Esophagus muscularis mucosa (tissue), 4 donors: Measurements from ENCODE around the gene LRIF1. TPM values are rescaled to one million over a fixed set of nuclear protein-coding genes. Genes with fewer than 3 reads are reported as not detected.

Source experiments
- DNase-seq: peaks from one replicate; pipeline ENCODE4 v3.0.0-alpha.2; 2017; ENCODE audit errors: extremely low spot score
- H3K27ac ChIP-seq, 4 donors: fragments of 200-600 bp; sonication (generic); replicated peaks in 1 of 4; 1 replicate in 3 of 4; 2 replicates in 1 of 4; pipeline ENCODE4 v1.5.1; 2016 to 2019; ENCODE audit warnings: mild to moderate bottlenecking in 1 of 4
- H3K27me3 ChIP-seq, 4 donors: fragments of 200-600 bp; sonication (generic); one replicate each; pipeline versions ENCODE4 v1.5.1 to v1.6.0; 2016 to 2019
- H3K36me3 ChIP-seq, 4 donors: fragments of 200-600 bp; sonication (generic); one replicate each; pipeline ENCODE4 v1.5.1; 2016 to 2019
- H3K4me1 ChIP-seq, 4 donors: fragments of 200-600 bp; sonication (generic); one replicate each; pipeline ENCODE4 v1.5.1; 2016 to 2019
- H3K4me3 ChIP-seq, 4 donors: fragments of 200-600 bp; sonication (generic); 1 replicate in 2 of 4; 2 replicates in 2 of 4; pipeline ENCODE4 v1.5.1; 2016 to 2019; ENCODE audit warnings: mild to moderate bottlenecking in 4 of 4, moderate library complexity in 1 of 4
- H3K9me3 ChIP-seq, 4 donors: fragments of 200-600 bp; sonication (generic); 1 replicate in 3 of 4; 2 replicates in 1 of 4; pipeline ENCODE4 v1.5.1; 2016 to 2019
- CTCF ChIP-seq, 3 experiments: fragments of 200-600 bp in 2 of 3; fragments of 450-650 bp in 1 of 3; sonication (generic) in 2 of 3; IDR thresholded peaks; one replicate each; pipeline ENCODE4 v1.5.1; 2017 to 2019; ENCODE audit warnings: antibody characterized with exemption in 3 of 3, mild to moderate bottlenecking in 2 of 3, moderate library complexity in 1 of 3
- EP300 ChIP-seq: sonication (generic); formaldehyde crosslinking; IDR thresholded peaks from one replicate; pipeline ENCODE4 v1.6.1; 2017; ENCODE audit warnings: antibody characterized with exemption
- POLR2A ChIP-seq: fragments of 450-650 bp; IDR thresholded peaks from one replicate; pipeline ENCODE4 v1.6.1; 2017; ENCODE audit warnings: antibody characterized with exemption, moderate library complexity, mild to moderate bottlenecking, low read depth
- POLR2AphosphoS5 ChIP-seq, 2 donors: sonication (generic); formaldehyde crosslinking; IDR thresholded peaks; one replicate each; pipeline ENCODE4 v1.6.1; 2017; ENCODE audit warnings: antibody characterized with exemption in 2 of 2
- WGBS: methylation state at CpG from one replicate; pipeline ENCODE4 v1.1.5; 2018; 5-methylcytosine and 5-hydroxymethylcytosine counted together
- intact Hi-C: fragments of 100-400 bp; cut with DNase I; formaldehyde crosslinking; loops from one replicate; pipeline ENCODE4 v1.15.1; 2023
- total RNA-seq, 4 donors: library from RNA; depleted of rRNA; stranded (reverse); fragments of >200 nt; gene quantifications; one replicate each; pipeline versions ENCODE4 v1.1.0 to v1.2.1, GENCODE V29; 2016

LRIF1 gene
- total RNA-seq, 4 donors from 2014 or later: 4.5 to 8.3 (median 6.6) TPM

- Histone ChIP-seq H3K27ac (no peak overlapping the region), H3K4me1 (no peaks in the 10 kb centered on the region), H3K36me3 (no peaks in the 10 kb centered on the region), H3K4me3 (no peak overlapping the region), H3K27me3 (peaks cover 0 to 23% (median 0%) of the 10 kb centered on the region in 4 donors), H3K9me3 (peaks cover 0 to 42% (median 24%) of the 10 kb centered on the region in 4 donors)
- WGBS: 67% methylated on average over 1 of the region's 1 CpG
- TF ChIP-seq POLR2AphosphoS5 (IDR thresholded peaks at IDR 0.05) (no peak), EP300 (no peak), POLR2A (no peak), CTCF (IDR thresholded peaks at IDR 0.05) (no peak)
- DNase-seq: no peak
- intact Hi-C loops: no loop called here
Measured at GRCh38 chr1:110975265-110975664, 11.5 kb upstream of the LRIF1 start.

GRCh38 chr1:110967256-110967655, 3.5 kb upstream of the LRIF1 start:
- Histone ChIP-seq H3K4me3 (no peak overlapping the region), H3K4me1 (peaks cover 0 to 15% (median 8%) of the 10 kb centered on the region in 4 donors), H3K9me3 (peaks cover 0 to 30% (median 17%) of the 10 kb centered on the region in 4 donors), H3K36me3 (no peaks in the 10 kb centered on the region), H3K27me3 (peaks cover 0 to 31% (median 0%) of the 10 kb centered on the region in 4 donors), H3K27ac (no peak overlapping the region)
- no peak for TF ChIP-seq POLR2AphosphoS5 (IDR thresholded peaks at IDR 0.05)
- no peak for DNase-seq
- intact Hi-C loops: no loop called here
- 56% methylated on average over 1 of the region's 1 CpG for WGBS

- peak overlapping the region; percentile 57 to 76 (median 69) for H3K4me3 ChIP-seq
- peaks cover 0 to 19% (median 0%) of the 10 kb centered on the region in 4 donors for H3K27me3 ChIP-seq
- no peak for DNase-seq
- intact Hi-C loops: no loop called here
- peaks cover 0 to 40% (median 15%) of the 10 kb centered on the region in 4 donors for H3K9me3 ChIP-seq
- H3K4me1 ChIP-seq: peaks cover 0 to 15% (median 8%) of the 10 kb centered on the region in 4 donors
- no peak for TF ChIP-seq POLR2AphosphoS5 (IDR thresholded peaks at IDR 0.05)
- H3K36me3 ChIP-seq: no peaks in the 10 kb centered on the region
- 63% methylated on average over 6 of the region's 6 CpGs for WGBS
- peak overlapping the region; percentile 79 to 94 (median 92) for H3K27ac ChIP-seq
Measured at GRCh38 chr1:110964455-110964903, 757 bp upstream of the LRIF1 start.

GRCh38 chr1:110962892-110963690, 631 bp downstream of the LRIF1 start:
- peak overlapping the region; percentile 79 to 94 (median 92) for H3K27ac ChIP-seq
- peaks cover 0 to 15% (median 8%) of the 10 kb centered on the region in 4 donors for H3K4me1 ChIP-seq
- TF ChIP-seq POLR2AphosphoS5 (IDR thresholded peaks at IDR 0.05) (peak in 1 of 2 donors; percentile 11), POLR2A (no peak)
- peaks cover 0 to 9% (median 0%) of the 10 kb centered on the region in 4 donors for H3K27me3 ChIP-seq
- no peaks in the 10 kb centered on the region for H3K36me3 ChIP-seq
- WGBS: 7% methylated on average over 31 of the region's 38 CpGs
- intact Hi-C loops: no loop called here
- peak overlapping the region; percentile 57 to 76 (median 69) for H3K4me3 ChIP-seq
- H3K9me3 ChIP-seq: peaks cover 0 to 40% (median 15%) of the 10 kb centered on the region in 4 donors
- DNase-seq: no peak

DNA sequence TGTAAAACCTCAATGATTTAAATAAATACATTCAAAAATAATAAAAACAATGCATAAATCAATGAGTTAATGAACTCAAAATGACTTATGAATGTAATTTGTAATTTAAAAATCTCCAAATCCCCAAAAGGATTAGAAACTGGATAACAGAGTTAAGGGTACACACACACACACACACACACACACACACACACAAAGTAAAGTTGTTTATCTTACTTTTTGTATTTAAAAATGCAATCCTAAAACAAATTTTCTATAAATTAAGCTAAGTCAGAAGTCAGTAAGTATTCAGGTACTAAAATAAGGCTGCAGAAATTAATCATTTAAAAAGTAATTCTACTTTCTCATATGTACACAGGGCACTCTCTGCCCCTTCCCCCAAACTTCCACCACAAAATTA, 1.8 kb downstream of the LRIF1 start:
- H3K27me3 ChIP-seq: peaks cover 0 to 5% (median 0%) of the 10 kb centered on the region in 4 donors
- H3K4me1 ChIP-seq: peaks cover 0 to 15% (median 8%) of the 10 kb centered on the region in 4 donors
- no peak for DNase-seq
- peaks cover 0 to 44% (median 15%) of the 10 kb centered on the region in 4 donors for H3K9me3 ChIP-seq
- H3K4me3 ChIP-seq: no peak overlapping the region
- intact Hi-C loops: no loop called here
- TF ChIP-seq CTCF (IDR thresholded peaks at IDR 0.05) (no peak), POLR2A (no peak), EP300 (no peak), POLR2AphosphoS5 (IDR thresholded peaks at IDR 0.05) (no peak)
- H3K36me3 ChIP-seq: no peaks in the 10 kb centered on the region
- no peak overlapping the region for H3K27ac ChIP-seq

DNA sequence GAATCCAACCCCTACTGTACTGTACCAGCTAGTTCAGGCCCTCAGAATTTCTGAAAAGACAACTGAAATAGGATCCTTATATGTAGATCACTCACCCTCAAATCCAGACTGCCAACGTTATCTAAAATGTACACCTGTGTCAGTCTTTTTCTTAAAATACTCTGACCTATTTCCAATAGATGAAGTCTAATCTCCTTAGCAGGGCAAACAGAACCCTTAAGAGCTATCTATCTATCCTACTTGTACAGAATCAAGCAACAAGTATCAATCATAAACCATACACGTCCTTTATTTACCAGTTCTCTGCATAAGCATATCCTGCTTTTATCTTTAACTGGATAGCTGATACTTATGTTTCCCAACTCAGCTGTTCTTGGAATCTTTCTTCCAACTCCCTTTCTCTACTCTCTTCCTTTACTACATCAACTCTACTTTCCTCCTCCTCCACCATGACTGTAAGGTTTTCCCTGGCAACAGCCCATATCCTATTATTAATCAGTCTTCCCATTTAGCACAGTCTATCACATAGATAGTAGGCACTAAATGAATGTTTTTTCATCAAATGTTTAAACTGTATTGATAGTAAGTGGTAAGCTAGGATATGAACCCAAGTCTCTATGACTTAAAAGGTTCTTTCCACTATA, 2.8 kb downstream of the LRIF1 start:
- Histone ChIP-seq H3K27me3 (no peaks in the 10 kb centered on the region), H3K27ac (no peak overlapping the region), H3K9me3 (peaks cover 0 to 50% (median 15%) of the 10 kb centered on the region in 4 donors), H3K4me1 (peaks cover 0 to 15% (median 8%) of the 10 kb centered on the region in 4 donors), H3K4me3 (no peak overlapping the region), H3K36me3 (no peaks in the 10 kb centered on the region)
- intact Hi-C loops: no loop called here
- TF ChIP-seq CTCF (IDR thresholded peaks at IDR 0.05) (no peak), EP300 (no peak), POLR2AphosphoS5 (IDR thresholded peaks at IDR 0.05) (no peak), POLR2A (no peak)
- 91% methylated on average over 2 of the region's 2 CpGs for WGBS
- no peak for DNase-seq
